Measurements from ENCODE around the gene CSRP2.

The CSRP2 gene

DNA sequence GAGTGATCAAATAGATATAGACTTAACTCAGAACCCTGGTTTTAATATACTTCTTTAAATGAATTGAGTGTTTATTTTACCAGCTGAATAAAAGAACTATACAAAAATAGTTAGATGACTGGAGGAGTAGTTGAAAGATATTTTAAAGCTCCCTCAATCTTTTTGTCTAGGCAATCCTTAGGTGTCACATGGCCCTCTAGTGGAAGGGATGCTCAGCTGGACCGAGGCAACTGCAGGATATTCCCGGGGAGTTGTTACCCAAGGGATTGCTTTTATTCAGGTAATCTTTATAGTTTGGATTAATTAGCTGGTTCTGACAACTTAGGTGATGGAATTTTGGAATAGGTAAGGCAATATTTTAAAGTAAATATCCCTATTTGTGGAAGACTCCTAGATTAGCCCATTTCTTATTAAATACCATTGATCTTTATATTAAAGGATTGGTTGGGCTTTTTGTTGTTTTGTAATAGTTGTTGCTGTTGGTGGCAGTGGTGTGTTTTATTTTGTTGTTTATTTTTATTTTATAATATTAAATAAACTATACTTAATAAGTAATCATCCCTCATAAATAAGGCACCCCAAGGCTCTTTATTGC lies 57.8 kb downstream of the CSRP2 start:
- Histone ChIP-seq H3K27me3 (replicated peaks; ENCODE audit: control insufficient read depth, insufficient read depth, low read length) (no peaks in the 10 kb centered on the region), H3K4me3 (replicated peaks; ENCODE audit: low read depth, low read length) (no peak overlapping the region), H3K36me3 (ENCODE audit: control insufficient read depth, insufficient read depth, low read length) (peaks cover 1% of the 10 kb centered on the region; the same call in 1 of the 2 replicates)
- TF ChIP-seq, protein P1, sequence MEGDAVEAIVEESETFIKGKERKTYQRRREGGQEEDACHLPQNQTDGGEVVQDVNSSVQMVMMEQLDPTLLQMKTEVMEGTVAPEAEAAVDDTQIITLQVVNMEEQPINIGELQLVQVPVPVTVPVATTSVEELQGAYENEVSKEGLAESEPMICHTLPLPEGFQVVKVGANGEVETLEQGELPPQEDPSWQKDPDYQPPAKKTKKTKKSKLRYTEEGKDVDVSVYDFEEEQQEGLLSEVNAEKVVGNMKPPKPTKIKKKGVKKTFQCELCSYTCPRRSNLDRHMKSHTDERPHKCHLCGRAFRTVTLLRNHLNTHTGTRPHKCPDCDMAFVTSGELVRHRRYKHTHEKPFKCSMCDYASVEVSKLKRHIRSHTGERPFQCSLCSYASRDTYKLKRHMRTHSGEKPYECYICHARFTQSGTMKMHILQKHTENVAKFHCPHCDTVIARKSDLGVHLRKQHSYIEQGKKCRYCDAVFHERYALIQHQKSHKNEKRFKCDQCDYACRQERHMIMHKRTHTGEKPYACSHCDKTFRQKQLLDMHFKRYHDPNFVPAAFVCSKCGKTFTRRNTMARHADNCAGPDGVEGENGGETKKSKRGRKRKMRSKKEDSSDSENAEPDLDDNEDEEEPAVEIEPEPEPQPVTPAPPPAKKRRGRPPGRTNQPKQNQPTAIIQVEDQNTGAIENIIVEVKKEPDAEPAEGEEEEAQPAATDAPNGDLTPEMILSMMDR (IDR thresholded peaks at IDR 0.05; ENCODE audit: insufficient read depth, low read length, poor library complexity, severe bottlenecking), result peak; percentile 36
- no peak for DNase-seq (ENCODE audit: extremely low read depth, insufficient read length)

DNA sequence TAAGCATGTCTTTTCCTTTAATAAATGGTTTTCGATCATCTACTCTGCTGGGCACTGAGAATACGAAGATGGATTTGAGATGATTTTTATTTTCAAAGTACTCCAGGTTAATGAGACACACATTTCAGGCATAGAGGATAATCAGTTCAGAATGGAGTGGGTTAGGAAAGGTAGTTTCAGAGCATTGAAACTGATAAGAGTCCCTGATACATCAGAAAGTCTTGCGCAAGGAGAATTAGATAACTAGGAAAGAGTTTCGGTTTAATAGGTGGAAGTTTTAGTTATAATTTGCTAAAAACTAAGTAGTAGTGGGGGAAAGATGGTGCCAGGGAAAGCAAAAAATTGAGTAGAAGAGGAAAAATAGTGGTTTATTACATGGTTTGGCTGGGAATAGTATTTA lies 64.8 kb downstream of the CSRP2 start:
- no peak for DNase-seq (ENCODE audit: extremely low read depth, insufficient read length)
- no peaks in the 10 kb centered on the region; the same call in 1 of the 2 replicates for H3K36me3 ChIP-seq (ENCODE audit: control insufficient read depth, insufficient read depth, low read length)

DNA sequence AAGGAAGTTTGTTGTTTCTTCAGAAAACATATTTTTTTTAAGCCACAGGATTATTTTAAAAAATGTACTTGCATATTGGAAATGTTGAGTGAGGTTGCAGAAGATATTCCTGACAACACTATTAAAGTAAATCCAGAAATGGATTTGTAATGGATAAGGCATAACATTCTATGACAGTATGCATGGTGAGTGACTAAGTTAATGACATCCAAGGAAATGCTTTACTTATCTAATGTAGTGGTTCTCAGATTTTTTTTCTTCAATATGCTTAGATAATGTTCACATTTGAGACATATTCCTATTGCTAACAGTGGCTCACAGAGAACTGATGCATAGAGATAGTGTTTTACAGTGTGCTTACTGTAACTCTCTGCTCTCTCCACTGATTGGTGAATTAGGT lies 65.6 kb downstream of the CSRP2 start:
- no peaks in the 10 kb centered on the region for H3K27me3 ChIP-seq (replicated peaks; ENCODE audit: control insufficient read depth, insufficient read depth, low read length)
- DNase-seq (ENCODE audit: extremely low read depth, insufficient read length), result no peak
- H3K4me3 ChIP-seq (replicated peaks; ENCODE audit: low read depth, low read length), result no peak overlapping the region
- TF ChIP-seq, protein P1 (IDR thresholded peaks at IDR 0.05; ENCODE audit: insufficient read depth, low read length, poor library complexity, severe bottlenecking), result no peak
- H3K36me3 ChIP-seq (ENCODE audit: control insufficient read depth, insufficient read depth, low read length), result no peaks in the 10 kb centered on the region; the same call in 1 of the 2 replicates

More for the DNA sequence above, 64.8 kb downstream of the CSRP2 start:
- H3K4me3 ChIP-seq (replicated peaks; ENCODE audit: low read depth, low read length), result no peak overlapping the region
- TF ChIP-seq, protein P1 (IDR thresholded peaks at IDR 0.05; ENCODE audit: insufficient read depth, low read length, poor library complexity, severe bottlenecking), result no peak
- no peaks in the 10 kb centered on the region for H3K27me3 ChIP-seq (replicated peaks; ENCODE audit: control insufficient read depth, insufficient read depth, low read length)

DNA sequence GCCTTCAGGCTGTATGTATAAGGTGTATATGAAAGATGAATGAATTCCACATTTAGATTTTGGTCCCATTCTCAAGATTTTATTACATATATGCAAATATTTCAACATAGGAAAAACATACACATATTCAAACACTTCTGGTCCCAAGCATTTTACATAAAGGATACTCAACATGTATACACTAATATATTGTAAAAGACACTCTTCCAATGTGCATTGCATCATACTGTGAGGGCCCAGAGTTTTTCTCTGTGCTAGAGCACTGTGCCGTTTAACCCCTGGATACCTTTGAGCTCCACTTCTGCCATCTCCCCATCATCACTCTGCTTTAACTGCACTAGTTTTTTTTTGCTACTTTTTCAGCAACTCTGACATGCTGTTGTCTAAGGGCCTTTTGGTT lies 66.8 kb downstream of the CSRP2 start:
- Histone ChIP-seq H3K4me3 (replicated peaks; ENCODE audit: low read depth, low read length) (no peak overlapping the region), H3K36me3 (ENCODE audit: control insufficient read depth, insufficient read depth, low read length) (no peaks in the 10 kb centered on the region; the same call in 1 of the 2 replicates), H3K27me3 (replicated peaks; ENCODE audit: control insufficient read depth, insufficient read depth, low read length) (no peaks in the 10 kb centered on the region)
- TF ChIP-seq, protein P1 (IDR thresholded peaks at IDR 0.05; ENCODE audit: insufficient read depth, low read length, poor library complexity, severe bottlenecking), result no peak
- no peak for DNase-seq (ENCODE audit: extremely low read depth, insufficient read length)

DNA sequence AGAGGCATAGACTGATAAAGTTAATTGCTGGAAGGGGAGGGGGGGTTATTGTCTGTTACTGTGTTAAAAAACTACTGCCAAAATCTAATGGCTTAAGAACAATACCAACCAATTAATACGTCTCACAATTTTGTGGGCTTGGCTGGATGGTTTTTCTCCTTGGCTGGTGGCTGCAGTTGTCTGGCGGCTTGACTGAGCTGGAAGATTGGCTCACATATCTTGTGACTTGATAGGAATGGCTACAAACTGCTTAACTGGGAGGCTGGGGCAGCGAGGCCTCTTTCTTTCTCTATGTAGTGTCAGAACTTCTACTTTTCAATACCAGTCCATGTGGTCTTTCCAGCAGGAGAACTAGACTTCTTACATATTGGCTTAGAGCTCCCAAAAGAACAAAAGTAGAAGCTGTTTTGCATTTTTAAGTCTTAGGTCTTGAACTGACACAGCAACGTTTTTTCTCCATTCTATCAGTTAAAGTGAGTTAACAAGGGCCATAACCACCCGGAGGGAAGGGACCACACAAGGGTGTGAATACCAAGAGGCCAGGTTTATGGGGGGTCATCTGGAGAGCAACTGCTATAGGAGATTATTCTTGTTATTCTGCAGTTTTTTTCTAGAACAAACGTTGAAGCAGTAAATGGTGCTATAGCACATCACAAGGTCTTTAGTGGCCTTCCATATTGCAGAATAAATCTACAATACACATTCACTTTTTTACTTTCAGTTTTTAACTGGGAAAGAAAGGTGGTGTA lies 68.0 kb downstream of the CSRP2 start:
- Histone ChIP-seq H3K27me3 (replicated peaks; ENCODE audit: control insufficient read depth, insufficient read depth, low read length) (no peaks in the 10 kb centered on the region), H3K36me3 (ENCODE audit: control insufficient read depth, insufficient read depth, low read length) (no peaks in the 10 kb centered on the region; the same call in 1 of the 2 replicates), H3K4me3 (replicated peaks; ENCODE audit: low read depth, low read length) (no peak overlapping the region)
- no peak for DNase-seq (ENCODE audit: extremely low read depth, insufficient read length)
- TF ChIP-seq, protein P1 (IDR thresholded peaks at IDR 0.05; ENCODE audit: insufficient read depth, low read length, poor library complexity, severe bottlenecking), result no peak
